ENCODE data around the gene SLC5A7.

Gene SLC5A7

GRCh38 chr2:108034843-108035242 is 48.5 kb downstream of the SLC5A7 start:
- Histone ChIP-seq H3K4me1 (ENCODE audit: control insufficient read depth, low read depth, low read length) (no peaks in the 10 kb centered on the region), H3K23ac (ENCODE audit: low read length) (no peak overlapping the region), H3K27me3 (ENCODE audit: insufficient read depth, low read length, poor library complexity) (no peaks in the 10 kb centered on the region), H4K5ac (ENCODE audit: low read length) (no peak overlapping the region), H3K79me2 (ENCODE audit: control insufficient read depth, insufficient read depth, low read length) (no peaks in the 10 kb centered on the region), H3K56ac (ENCODE audit: low read length) (no peak overlapping the region), H3K9ac (ENCODE audit: low read length) (no peak overlapping the region), H3K18ac (ENCODE audit: low read length) (no peak overlapping the region), H4K8ac (ENCODE audit: low read depth, low read length) (no peak overlapping the region), H2BK120ac (ENCODE audit: low read depth, low read length) (no peak overlapping the region), H3K4me3 (ENCODE audit: low read length) (no peak overlapping the region), H2AK5ac (ENCODE audit: low read length) (no peak overlapping the region), H3K79me1 (ENCODE audit: low read length) (no peaks in the 10 kb centered on the region), H3K4ac (ENCODE audit: low read depth, low read length) (no peak overlapping the region), H3K4me2 (ENCODE audit: low read length) (no peak overlapping the region), H2BK15ac (replicated peaks; ENCODE audit: low read depth) (no peak overlapping the region), H2BK5ac (ENCODE audit: low read length) (no peak overlapping the region), H3K36me3 (ENCODE audit: control insufficient read depth, insufficient read depth, low read length) (no peaks in the 10 kb centered on the region), H3K27ac (ENCODE audit: low read depth, low read length) (no peak overlapping the region)
- DNase-seq = no peak

- WGBS (ENCODE audit: extremely low coverage, insufficient coverage, low lambda C conversion rate) = no CpG with 5 or more reads among the region's 5 CpGs
- H3K4me2 ChIP-seq (ENCODE audit: low read length) = no peak overlapping the region
- H3K79me2 ChIP-seq (ENCODE audit: control insufficient read depth, insufficient read depth, low read length) = no peaks in the 10 kb centered on the region
- no peak overlapping the region for H2AK5ac ChIP-seq (ENCODE audit: low read length)
- no peak overlapping the region for H3K23ac ChIP-seq (ENCODE audit: low read length)
- H2BK120ac ChIP-seq (ENCODE audit: low read depth, low read length) = no peak overlapping the region
- no peaks in the 10 kb centered on the region for H3K79me1 ChIP-seq (ENCODE audit: low read length)
- H3K36me3 ChIP-seq (ENCODE audit: control insufficient read depth, insufficient read depth, low read length) = no peaks in the 10 kb centered on the region
- H3K27me3 ChIP-seq (ENCODE audit: insufficient read depth, low read length, poor library complexity) = no peaks in the 10 kb centered on the region
- no peak overlapping the region for H3K4ac ChIP-seq (ENCODE audit: low read depth, low read length)
- no peak overlapping the region for H2BK15ac ChIP-seq (replicated peaks; ENCODE audit: low read depth)
- H3K27ac ChIP-seq (ENCODE audit: low read depth, low read length) = no peak overlapping the region
- H3K9ac ChIP-seq (ENCODE audit: low read length) = no peak overlapping the region
- no peak overlapping the region for H4K5ac ChIP-seq (ENCODE audit: low read length)
- no peaks in the 10 kb centered on the region for H3K4me1 ChIP-seq (ENCODE audit: control insufficient read depth, low read depth, low read length)
- no peak overlapping the region for H2BK5ac ChIP-seq (ENCODE audit: low read length)
- H3K56ac ChIP-seq (ENCODE audit: low read length) = no peak overlapping the region
- no peak overlapping the region for H3K18ac ChIP-seq (ENCODE audit: low read length)
- no peak for DNase-seq
- H3K4me3 ChIP-seq (ENCODE audit: low read length) = no peak overlapping the region
- H4K8ac ChIP-seq (ENCODE audit: low read depth, low read length) = no peak overlapping the region
Observed at GRCh38 chr2:108048752-108049151, 62.4 kb downstream of the SLC5A7 start.

GRCh38 chr2:108058576-108059137 is 72.3 kb downstream of the SLC5A7 start:
- no peak overlapping the region for H2BK15ac ChIP-seq (replicated peaks; ENCODE audit: low read depth)
- no peaks in the 10 kb centered on the region for H3K27me3 ChIP-seq (ENCODE audit: insufficient read depth, low read length, poor library complexity)
- DNase-seq = no peak
- H4K5ac ChIP-seq (ENCODE audit: low read length) = no peak overlapping the region
- no peaks in the 10 kb centered on the region for H3K4me1 ChIP-seq (ENCODE audit: control insufficient read depth, low read depth, low read length)
- H3K4ac ChIP-seq (ENCODE audit: low read depth, low read length) = no peak overlapping the region
- H3K27ac ChIP-seq (ENCODE audit: low read depth, low read length) = no peak overlapping the region
- no peak overlapping the region for H2BK120ac ChIP-seq (ENCODE audit: low read depth, low read length)
- no peak overlapping the region for H3K4me3 ChIP-seq (ENCODE audit: low read length)
- no peak overlapping the region for H2BK5ac ChIP-seq (ENCODE audit: low read length)
- H2AK5ac ChIP-seq (ENCODE audit: low read length) = no peak overlapping the region
- no peak overlapping the region for H3K9ac ChIP-seq (ENCODE audit: low read length)
- no peaks in the 10 kb centered on the region for H3K79me2 ChIP-seq (ENCODE audit: control insufficient read depth, insufficient read depth, low read length)
- no peaks in the 10 kb centered on the region for H3K36me3 ChIP-seq (ENCODE audit: control insufficient read depth, insufficient read depth, low read length)
- no peak overlapping the region for H4K8ac ChIP-seq (ENCODE audit: low read depth, low read length)
- WGBS (ENCODE audit: extremely low coverage, insufficient coverage, low lambda C conversion rate) = no CpG with 5 or more reads among the region's 3 CpGs
- H3K56ac ChIP-seq (ENCODE audit: low read length) = no peak overlapping the region
- no peak overlapping the region for H3K23ac ChIP-seq (ENCODE audit: low read length)
- H3K79me1 ChIP-seq (ENCODE audit: low read length) = no peaks in the 10 kb centered on the region
- no peak overlapping the region for H3K18ac ChIP-seq (ENCODE audit: low read length)
- no peak overlapping the region for H3K4me2 ChIP-seq (ENCODE audit: low read length)

GRCh38 chr2:108061439-108062042 is 75.2 kb downstream of the SLC5A7 start:
- no peaks in the 10 kb centered on the region for H3K27me3 ChIP-seq (ENCODE audit: insufficient read depth, low read length, poor library complexity)
- no peak overlapping the region for H4K5ac ChIP-seq (ENCODE audit: low read length)
- no peak overlapping the region for H2BK120ac ChIP-seq (ENCODE audit: low read depth, low read length)
- no peak overlapping the region for H3K23ac ChIP-seq (ENCODE audit: low read length)
- H3K4me1 ChIP-seq (ENCODE audit: control insufficient read depth, low read depth, low read length) = no peaks in the 10 kb centered on the region
- no peak overlapping the region for H4K8ac ChIP-seq (ENCODE audit: low read depth, low read length)
- no peak overlapping the region for H2BK5ac ChIP-seq (ENCODE audit: low read length)
- H3K27ac ChIP-seq (ENCODE audit: low read depth, low read length) = no peak overlapping the region
- no peaks in the 10 kb centered on the region for H3K79me2 ChIP-seq (ENCODE audit: control insufficient read depth, insufficient read depth, low read length)
- H3K36me3 ChIP-seq (ENCODE audit: control insufficient read depth, insufficient read depth, low read length) = no peaks in the 10 kb centered on the region
- no peak overlapping the region for H3K4me2 ChIP-seq (ENCODE audit: low read length)
- H3K79me1 ChIP-seq (ENCODE audit: low read length) = no peaks in the 10 kb centered on the region
- no CpG with 5 or more reads among the region's 4 CpGs for whole genome bisulfite sequencing (ENCODE audit: extremely low coverage, insufficient coverage, low lambda C conversion rate)
- no peak overlapping the region for H3K4ac ChIP-seq (ENCODE audit: low read depth, low read length)
- no peak overlapping the region for H3K4me3 ChIP-seq (ENCODE audit: low read length)
- no peak overlapping the region for H2AK5ac ChIP-seq (ENCODE audit: low read length)
- H3K9ac ChIP-seq (ENCODE audit: low read length) = no peak overlapping the region
- no peak overlapping the region for H2BK15ac ChIP-seq (replicated peaks; ENCODE audit: low read depth)
- H3K56ac ChIP-seq (ENCODE audit: low read length) = no peak overlapping the region
- H3K18ac ChIP-seq (ENCODE audit: low read length) = no peak overlapping the region
- DNase-seq = no peak

Data from mesendoderm (in vitro differentiated cells).